HG03025 (cell line): ENCODE measurements around the gene AIFM3.
"Not testable (repeated sequence)": the region's sequence is repeated elsewhere in the genome, so short reads cannot be mapped to it uniquely, and the experiment has no call there.

Experiments
- ATAC-seq: cut with Tn5 transposase; IDR thresholded peaks from one replicate; pipeline ENCODE4 v1.9.1; 2021; ENCODE audit warnings: mild to moderate bottlenecking, moderate library complexity; ENCODE audit not compliant: unreplicated experiment, low FRiP score

The AIFM3 gene

GRCh38 chr22:20957102-20957682 is 9.9 kb upstream of the AIFM3 start:
- ATAC-seq: no peak

GRCh38 chr22:20957683-20958431 is 9.2 kb upstream of the AIFM3 start:
- ATAC-seq: no peak

GRCh38 chr22:20959578-20960461 is 7.2 kb upstream of the AIFM3 start:
- no peak for ATAC-seq

DNA sequence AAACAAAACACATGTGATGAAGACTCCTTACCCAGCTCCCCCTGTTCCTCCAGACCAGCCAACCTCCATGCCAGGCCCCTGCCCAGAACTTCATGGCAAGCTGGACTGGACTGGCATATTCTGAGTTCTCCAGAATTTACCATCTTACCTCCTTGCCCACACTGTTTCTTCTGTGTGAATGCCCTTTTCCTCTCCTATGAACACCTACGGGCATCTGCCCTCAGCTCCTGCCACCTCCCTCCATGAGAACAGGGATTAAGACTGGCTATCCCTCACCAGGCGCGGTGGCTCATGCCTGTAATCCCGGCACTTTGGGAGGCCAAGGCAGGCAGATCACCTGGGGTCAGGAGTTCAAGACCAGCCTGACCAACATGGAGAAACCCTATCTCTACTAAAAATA is 6.4 kb upstream of the AIFM3 start:
- ATAC-seq: no peak

DNA sequence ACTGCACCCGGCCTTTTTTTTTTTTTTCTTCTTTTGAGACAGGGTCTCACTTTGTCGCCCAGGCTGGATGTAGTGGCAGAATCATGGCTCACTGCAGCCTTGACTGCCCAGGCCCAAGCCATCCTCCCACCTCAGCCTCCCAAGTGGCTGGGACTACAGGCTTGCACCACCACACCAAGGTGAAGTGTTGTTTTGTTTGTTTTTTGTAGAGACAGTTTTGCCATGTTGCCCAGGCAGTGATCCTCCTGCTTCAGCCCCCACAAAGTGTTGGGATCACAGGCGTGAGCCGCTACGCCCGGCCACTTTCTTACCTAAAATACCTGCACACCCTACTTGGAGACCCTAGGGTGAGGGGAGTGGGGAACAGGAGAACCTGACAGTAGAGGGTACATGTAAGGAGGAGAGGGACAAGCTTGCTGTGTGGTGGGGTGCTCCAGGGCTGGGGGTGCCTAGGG is 4.5 kb upstream of the AIFM3 start:
- ATAC-seq: no peak

GRCh38 chr22:20963201-20964052 is 3.6 kb upstream of the AIFM3 start:
- ATAC-seq: no peak

GRCh38 chr22:20964090-20964798 is 2.8 kb upstream of the AIFM3 start:
- ATAC-seq: no peak

DNA sequence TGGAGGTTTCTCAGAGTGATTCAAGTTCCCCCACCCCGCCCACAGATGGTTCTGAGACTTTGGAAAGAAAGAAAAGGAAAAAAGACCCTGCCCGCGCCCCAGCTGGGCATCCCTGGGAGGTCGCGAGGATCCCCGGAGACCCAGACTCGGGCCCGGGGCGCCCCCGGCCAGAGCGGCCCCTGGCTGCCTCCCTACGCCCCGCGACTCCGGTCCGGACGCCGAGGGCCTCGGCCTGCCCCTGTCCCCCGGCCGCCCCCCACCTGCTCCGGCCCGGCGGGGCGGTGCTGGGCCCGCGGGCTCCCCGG is 2.3 kb upstream of the AIFM3 start:
- no peak for ATAC-seq

DNA sequence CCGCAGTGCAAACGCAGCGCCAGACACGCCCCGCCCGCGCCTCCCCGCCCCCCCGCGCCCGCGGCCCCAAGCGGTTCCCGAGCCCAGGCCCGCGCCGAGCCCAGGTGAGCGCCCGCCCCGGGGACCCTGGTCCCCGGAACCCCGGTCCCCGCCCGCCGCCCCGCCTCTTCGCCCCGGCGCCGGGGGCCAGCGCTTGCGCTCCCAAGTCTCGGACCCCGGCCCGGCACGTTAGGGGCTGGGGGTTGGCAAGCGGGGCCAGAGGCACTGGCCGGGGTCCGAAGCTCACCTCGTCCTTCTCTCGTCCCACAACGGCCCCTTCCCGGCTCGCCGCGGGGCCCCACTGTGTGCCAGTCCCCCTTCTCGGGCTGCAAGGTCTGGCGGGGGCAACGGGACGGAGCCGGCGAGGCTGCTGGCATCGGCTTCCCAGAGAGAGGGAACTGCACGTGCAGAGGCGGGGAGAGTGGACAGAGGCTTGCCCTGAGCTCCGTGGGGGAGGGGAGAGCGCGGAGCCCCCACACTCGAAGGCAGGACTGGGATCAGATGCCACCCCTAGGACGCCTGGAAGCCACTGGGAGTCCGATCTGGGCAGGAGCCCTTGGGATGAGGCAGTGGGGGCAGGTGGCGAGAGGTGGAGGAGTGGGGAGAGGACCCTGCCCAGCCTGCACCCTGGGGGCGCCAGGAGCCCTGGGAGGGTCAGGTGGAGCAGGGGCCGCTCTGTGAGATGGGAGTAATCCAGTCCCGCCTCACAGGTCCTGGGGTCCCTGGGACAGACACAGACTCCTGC is 1.8 kb upstream of the AIFM3 start:
- no peak for ATAC-seq

- no peak for ATAC-seq
Measured at GRCh38 chr22:20965888-20966855, 883 bp upstream of the AIFM3 start.

DNA sequence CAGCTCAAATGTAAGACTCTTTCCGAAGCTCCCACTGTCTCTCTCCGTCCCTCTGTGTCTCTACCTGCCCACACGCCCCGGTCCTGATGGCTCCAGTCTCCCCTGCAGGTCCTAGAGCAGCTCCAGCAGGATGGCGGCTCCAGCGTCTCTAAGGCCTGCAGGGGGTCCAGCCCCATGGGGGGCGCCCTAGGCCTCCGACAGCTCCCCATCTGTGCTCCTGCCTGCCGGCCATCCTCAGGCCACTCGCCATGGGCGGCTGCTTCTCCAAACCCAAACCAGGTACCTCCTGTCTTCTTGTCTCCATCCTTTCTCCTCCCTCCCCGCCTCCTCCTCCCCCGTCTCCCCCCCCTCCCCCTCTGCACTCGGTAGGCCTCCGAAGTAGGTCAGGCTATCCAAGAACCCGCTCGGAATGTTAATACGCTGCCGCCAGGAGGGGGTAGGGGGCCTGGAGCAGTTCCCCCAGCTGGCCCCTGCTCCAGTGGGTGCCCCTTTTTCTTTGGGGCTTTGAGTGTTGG is 699 bp downstream of the AIFM3 start:
- ATAC-seq: no peak

DNA sequence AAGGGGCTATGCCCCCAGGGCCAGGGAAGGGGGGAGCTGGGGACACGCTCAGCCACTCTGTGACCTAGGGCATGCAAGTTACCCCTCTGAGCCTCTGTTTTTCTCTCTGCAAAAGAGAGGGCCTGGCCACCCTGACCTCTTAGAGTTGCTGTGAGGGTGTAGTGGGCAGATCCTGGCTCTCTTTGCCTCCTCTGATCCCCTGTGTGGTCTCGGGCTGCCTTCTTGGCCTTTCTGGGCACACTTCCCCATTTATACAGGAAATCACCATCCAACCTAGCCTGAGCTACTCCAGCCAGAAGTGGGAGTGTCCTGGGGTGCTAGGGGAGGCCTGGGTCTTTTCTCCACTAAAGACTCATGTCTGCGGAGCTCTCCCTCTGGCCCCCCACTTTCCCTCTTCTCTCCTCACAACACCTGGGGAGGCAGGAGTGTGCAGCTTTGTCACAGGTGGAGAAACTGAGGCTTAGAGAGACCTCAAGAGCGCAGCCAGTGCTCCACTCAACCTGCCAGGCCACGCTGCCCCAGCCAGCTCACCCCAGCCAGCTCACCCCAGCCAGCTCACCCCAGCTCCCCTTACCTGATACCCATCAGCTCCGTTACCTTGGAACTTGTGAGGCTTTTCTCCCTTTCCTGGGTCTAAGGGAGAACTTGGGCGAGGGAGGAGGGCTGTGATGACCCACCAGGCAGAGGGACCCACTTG is 1.4 kb downstream of the AIFM3 start:
- no peak for ATAC-seq

DNA sequence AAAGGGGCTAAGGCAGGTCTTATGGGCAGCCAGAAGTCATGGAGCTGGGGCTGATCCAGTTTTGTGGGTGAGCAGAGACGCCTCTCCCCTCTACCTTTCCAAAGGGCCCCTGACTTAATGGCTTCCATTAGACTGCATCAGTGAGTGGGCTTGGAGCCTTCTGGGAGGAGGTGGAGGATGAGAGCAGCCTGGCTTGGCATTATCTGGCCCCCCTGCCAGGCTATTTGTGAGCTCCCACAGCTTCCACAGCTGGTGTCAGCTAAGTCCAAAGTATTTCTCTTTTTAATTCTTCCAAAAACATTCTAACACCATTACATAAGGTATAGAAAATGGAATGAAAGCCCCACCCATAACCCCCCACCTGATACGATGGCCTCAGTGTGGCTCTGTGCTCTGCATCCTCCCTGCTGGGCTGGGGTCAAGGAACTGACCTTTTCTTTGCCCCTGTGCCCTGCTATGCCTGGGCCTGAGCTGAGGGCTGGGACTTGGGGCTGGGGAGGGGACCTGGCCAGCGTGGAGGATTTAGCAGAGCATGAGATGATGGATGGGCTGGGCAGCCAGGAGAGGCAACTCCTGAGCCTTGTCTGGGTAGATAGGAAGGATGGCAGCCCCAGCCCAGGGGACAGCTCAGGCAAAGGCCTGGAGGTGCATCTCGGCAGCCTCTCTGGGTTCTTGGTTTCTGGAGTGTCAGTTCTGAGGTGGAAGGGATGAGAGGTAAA is 4.0 kb downstream of the AIFM3 start:
- ATAC-seq: no peak

DNA sequence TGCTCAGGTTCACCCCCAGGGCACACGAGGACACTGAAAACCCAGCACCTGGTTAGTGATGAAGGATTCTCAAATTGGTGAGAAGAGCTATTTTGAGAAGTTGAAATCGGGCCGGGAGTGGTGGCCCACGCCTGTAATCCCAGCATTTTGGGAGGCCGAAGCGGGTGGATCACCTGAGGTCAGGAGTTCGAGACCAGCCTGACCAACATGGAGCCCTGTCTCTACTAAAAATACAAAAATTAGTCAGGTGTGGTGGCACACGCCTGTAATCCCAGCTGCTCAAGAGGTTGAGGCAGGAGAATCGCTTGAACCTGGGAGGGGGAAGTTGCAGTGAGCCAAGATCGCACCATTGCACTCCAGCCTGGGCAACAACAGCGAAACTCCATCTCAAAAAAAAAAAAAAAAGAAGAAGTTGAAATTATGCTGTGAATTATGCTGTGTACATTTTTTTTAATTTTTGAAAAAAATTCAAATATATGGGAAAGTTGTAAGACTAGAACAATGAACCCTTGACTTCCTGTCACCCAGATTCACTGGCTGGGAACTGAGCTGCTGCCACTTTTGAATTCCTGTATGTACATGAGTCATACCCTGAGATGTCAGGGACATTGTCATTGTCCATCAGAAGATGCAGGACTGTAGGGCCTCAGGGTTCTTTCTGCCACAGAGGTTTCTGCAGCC is 5.1 kb downstream of the AIFM3 start:
- ATAC-seq: not testable (repeated sequence)

DNA sequence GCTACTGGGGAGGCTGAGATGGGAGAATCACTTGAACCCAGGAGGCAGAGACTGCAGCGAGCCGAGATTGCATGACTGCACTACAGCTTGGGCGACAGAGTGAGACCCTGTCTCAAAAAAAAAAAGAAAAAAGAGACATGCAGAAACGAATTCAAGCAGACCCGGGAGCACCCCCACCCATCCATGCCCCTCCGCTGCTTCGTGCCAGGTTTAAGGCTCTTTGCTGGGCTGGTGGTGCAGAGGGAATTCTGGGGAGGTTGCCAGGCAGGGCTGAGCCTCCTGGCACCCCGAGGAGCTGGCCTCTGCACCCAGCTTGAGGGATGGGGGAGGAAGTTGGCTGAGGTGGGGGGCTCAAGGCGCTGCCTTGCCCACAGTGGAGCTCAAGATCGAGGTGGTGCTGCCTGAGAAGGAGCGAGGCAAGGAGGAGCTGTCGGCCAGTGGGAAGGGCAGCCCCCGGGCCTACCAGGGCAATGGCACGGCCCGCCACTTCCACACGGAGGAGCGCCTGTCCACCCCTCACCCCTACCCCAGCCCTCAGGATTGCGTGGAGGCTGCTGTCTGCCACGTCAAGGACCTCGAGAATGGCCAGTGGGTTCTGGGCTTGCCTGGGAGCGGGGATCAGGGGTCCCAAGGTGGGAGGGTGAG is 6.0 kb downstream of the AIFM3 start:
- ATAC-seq: no peak
